ENCODE results near the gene PCDHGC3.
A peak's percentile ranks its signal among the peaks of the same experiment; 100 is the strongest.

PCDHGC3 gene

GRCh38 chr5:141441571-141442170, 34.1 kb upstream of the PCDHGC3 start:
- DNase-seq (ENCODE audit: low read depth), result no peak
- H3K9ac ChIP-seq (ENCODE audit: low read length), result no peak overlapping the region
- no peak overlapping the region for H3K4me3 ChIP-seq (ENCODE audit: low read length)
- H3K36me3 ChIP-seq (ENCODE audit: control insufficient read depth, insufficient read depth, low read length, severe bottlenecking), result no peaks in the 10 kb centered on the region
- no peaks in the 10 kb centered on the region for H3K9me3 ChIP-seq (ENCODE audit: control insufficient read depth, low read length)
- H3K4me1 ChIP-seq (ENCODE audit: control insufficient read depth, insufficient read depth, low read length), result no peaks in the 10 kb centered on the region
- H3K27me3 ChIP-seq (replicated peaks; ENCODE audit: control insufficient read depth, insufficient read depth, low read length), result no peaks in the 10 kb centered on the region

- Histone ChIP-seq H3K4me1 (ENCODE audit: control insufficient read depth, insufficient read depth, low read length) (peaks cover 3% of the 10 kb centered on the region), H3K9ac (ENCODE audit: low read length) (no peak overlapping the region), H3K36me3 (ENCODE audit: control insufficient read depth, insufficient read depth, low read length, severe bottlenecking) (no peaks in the 10 kb centered on the region)
Observed at GRCh38 chr5:141465351-141465750, 10.4 kb upstream of the PCDHGC3 start.

GRCh38 chr5:141476132-141476911, 556 bp downstream of the PCDHGC3 start:
- Histone ChIP-seq H3K9me3 (ENCODE audit: control insufficient read depth, low read length) (no peaks in the 10 kb centered on the region), H3K27me3 (replicated peaks; ENCODE audit: control insufficient read depth, insufficient read depth, low read length) (no peaks in the 10 kb centered on the region), H3K4me1 (ENCODE audit: control insufficient read depth, insufficient read depth, low read length) (peaks cover 25% of the 10 kb centered on the region), H3K36me3 (ENCODE audit: control insufficient read depth, insufficient read depth, low read length, severe bottlenecking) (no peaks in the 10 kb centered on the region), H3K4me3 (ENCODE audit: low read length) (peak overlapping the region; percentile 97), H3K9ac (ENCODE audit: low read length) (peak overlapping the region; percentile 93)
- peak; percentile 90 for DNase-seq (ENCODE audit: low read depth)

More at GRCh38 chr5:141465351-141465750, 10.4 kb upstream of the PCDHGC3 start:
- no peak overlapping the region for H3K4me3 ChIP-seq (ENCODE audit: low read length)
- DNase-seq (ENCODE audit: low read depth), result peak; percentile 29
- no peaks in the 10 kb centered on the region for H3K9me3 ChIP-seq (ENCODE audit: control insufficient read depth, low read length)
- no peaks in the 10 kb centered on the region for H3K27me3 ChIP-seq (replicated peaks; ENCODE audit: control insufficient read depth, insufficient read depth, low read length)

- Histone ChIP-seq H3K27me3 (replicated peaks; ENCODE audit: control insufficient read depth, insufficient read depth, low read length) (no peaks in the 10 kb centered on the region), H3K9ac (ENCODE audit: low read length) (peak overlapping the region; percentile 93), H3K36me3 (ENCODE audit: control insufficient read depth, insufficient read depth, low read length, severe bottlenecking) (no peaks in the 10 kb centered on the region), H3K4me1 (ENCODE audit: control insufficient read depth, insufficient read depth, low read length) (peaks cover 25% of the 10 kb centered on the region), H3K9me3 (ENCODE audit: control insufficient read depth, low read length) (no peaks in the 10 kb centered on the region), H3K4me3 (ENCODE audit: low read length) (peak overlapping the region; percentile 97)
- peak; percentile 26 for DNase-seq (ENCODE audit: low read depth)
Observed at GRCh38 chr5:141477044-141477575, 1.3 kb downstream of the PCDHGC3 start.

GRCh38 chr5:141477815-141478214, 2.0 kb downstream of the PCDHGC3 start:
- Histone ChIP-seq H3K36me3 (ENCODE audit: control insufficient read depth, insufficient read depth, low read length, severe bottlenecking) (no peaks in the 10 kb centered on the region), H3K4me3 (ENCODE audit: low read length) (peak overlapping the region; percentile 97), H3K9me3 (ENCODE audit: control insufficient read depth, low read length) (no peaks in the 10 kb centered on the region), H3K9ac (ENCODE audit: low read length) (peak overlapping the region; percentile 93), H3K4me1 (ENCODE audit: control insufficient read depth, insufficient read depth, low read length) (peaks cover 25% of the 10 kb centered on the region), H3K27me3 (replicated peaks; ENCODE audit: control insufficient read depth, insufficient read depth, low read length) (no peaks in the 10 kb centered on the region)
- DNase-seq (ENCODE audit: low read depth), result peak; percentile 35

GRCh38 chr5:141478321-141478945, 2.7 kb downstream of the PCDHGC3 start:
- Histone ChIP-seq H3K9ac (ENCODE audit: low read length) (peak overlapping the region; percentile 39), H3K27me3 (replicated peaks; ENCODE audit: control insufficient read depth, insufficient read depth, low read length) (no peaks in the 10 kb centered on the region), H3K4me3 (ENCODE audit: low read length) (peak overlapping the region; percentile 97), H3K4me1 (ENCODE audit: control insufficient read depth, insufficient read depth, low read length) (peaks cover 25% of the 10 kb centered on the region), H3K36me3 (ENCODE audit: control insufficient read depth, insufficient read depth, low read length, severe bottlenecking) (no peaks in the 10 kb centered on the region), H3K9me3 (ENCODE audit: control insufficient read depth, low read length) (no peaks in the 10 kb centered on the region)
- peak; percentile 16 for DNase-seq (ENCODE audit: low read depth)

- H3K9ac ChIP-seq (ENCODE audit: low read length), result no peak overlapping the region
- H3K4me1 ChIP-seq (ENCODE audit: control insufficient read depth, insufficient read depth, low read length), result peaks cover 34% of the 10 kb centered on the region
- H3K9me3 ChIP-seq (ENCODE audit: control insufficient read depth, low read length), result no peaks in the 10 kb centered on the region
- H3K36me3 ChIP-seq (ENCODE audit: control insufficient read depth, insufficient read depth, low read length, severe bottlenecking), result no peaks in the 10 kb centered on the region
- H3K27me3 ChIP-seq (replicated peaks; ENCODE audit: control insufficient read depth, insufficient read depth, low read length), result no peaks in the 10 kb centered on the region
- H3K4me3 ChIP-seq (ENCODE audit: low read length), result no peak overlapping the region
- DNase-seq (ENCODE audit: low read depth), result peak; percentile 29
Observed at GRCh38 chr5:141479776-141480175, 4.0 kb downstream of the PCDHGC3 start.

GRCh38 chr5:141483902-141484301, 8.1 kb downstream of the PCDHGC3 start:
- Histone ChIP-seq H3K9me3 (ENCODE audit: control insufficient read depth, low read length) (no peaks in the 10 kb centered on the region), H3K36me3 (ENCODE audit: control insufficient read depth, insufficient read depth, low read length, severe bottlenecking) (peaks cover 3% of the 10 kb centered on the region), H3K27me3 (replicated peaks; ENCODE audit: control insufficient read depth, insufficient read depth, low read length) (no peaks in the 10 kb centered on the region), H3K4me3 (ENCODE audit: low read length) (no peak overlapping the region), H3K9ac (ENCODE audit: low read length) (no peak overlapping the region), H3K4me1 (ENCODE audit: control insufficient read depth, insufficient read depth, low read length) (peaks cover 19% of the 10 kb centered on the region)
- DNase-seq (ENCODE audit: low read depth), result no peak

GRCh38 chr5:141484310-141484640, 8.5 kb downstream of the PCDHGC3 start:
- no peaks in the 10 kb centered on the region for H3K9me3 ChIP-seq (ENCODE audit: control insufficient read depth, low read length)
- peaks cover 3% of the 10 kb centered on the region for H3K36me3 ChIP-seq (ENCODE audit: control insufficient read depth, insufficient read depth, low read length, severe bottlenecking)
- no peaks in the 10 kb centered on the region for H3K27me3 ChIP-seq (replicated peaks; ENCODE audit: control insufficient read depth, insufficient read depth, low read length)
- H3K4me3 ChIP-seq (ENCODE audit: low read length), result peak overlapping the region; percentile 73
- no peak for DNase-seq (ENCODE audit: low read depth)
- peak overlapping the region; percentile 24 for H3K9ac ChIP-seq (ENCODE audit: low read length)
- peaks cover 22% of the 10 kb centered on the region for H3K4me1 ChIP-seq (ENCODE audit: control insufficient read depth, insufficient read depth, low read length)

- H3K9ac ChIP-seq (ENCODE audit: low read length), result peak within 1 kb of the TSS; percentile 24
- H3K27me3 ChIP-seq (replicated peaks; ENCODE audit: control insufficient read depth, insufficient read depth, low read length), result no peaks in the 10 kb centered on the region
- no peaks in the 10 kb centered on the region for H3K9me3 ChIP-seq (ENCODE audit: control insufficient read depth, low read length)
- peak within 1 kb of the TSS; percentile 73 for H3K4me3 ChIP-seq (ENCODE audit: low read length)
- DNase-seq (ENCODE audit: low read depth), result no peak
- H3K4me1 ChIP-seq (ENCODE audit: control insufficient read depth, insufficient read depth, low read length), result peaks cover 23% of the 10 kb centered on the region
- peaks cover 3% of the 10 kb centered on the region for H3K36me3 ChIP-seq (ENCODE audit: control insufficient read depth, insufficient read depth, low read length, severe bottlenecking)
Observed at GRCh38 chr5:141484641-141485311, 9.0 kb downstream of the PCDHGC3 start, which contains the start of gene PCDHGC4. PCDHGC4 (plus strand) TSS chr5:141485030; CDS start chr5:141485174, 144 bp downstream.

Data from adipocyte (in vitro differentiated cells).